Stimulated activated CD8-positive, alpha-beta memory T cell treated with anti-CD3 and anti-CD28 coated beads, Interleukin-12 subunit alpha, Interleukin-12 subunit beta, amount 100 ng/mL, for 1 hour (primary cell): ENCODE results near the gene PDE9A.

Source experiments
- DNase-seq: peaks from one replicate; pipeline ENCODE4 v3.0.0-alpha.2; 2020; ENCODE audit warnings: low read depth

PDE9A gene

DNA sequence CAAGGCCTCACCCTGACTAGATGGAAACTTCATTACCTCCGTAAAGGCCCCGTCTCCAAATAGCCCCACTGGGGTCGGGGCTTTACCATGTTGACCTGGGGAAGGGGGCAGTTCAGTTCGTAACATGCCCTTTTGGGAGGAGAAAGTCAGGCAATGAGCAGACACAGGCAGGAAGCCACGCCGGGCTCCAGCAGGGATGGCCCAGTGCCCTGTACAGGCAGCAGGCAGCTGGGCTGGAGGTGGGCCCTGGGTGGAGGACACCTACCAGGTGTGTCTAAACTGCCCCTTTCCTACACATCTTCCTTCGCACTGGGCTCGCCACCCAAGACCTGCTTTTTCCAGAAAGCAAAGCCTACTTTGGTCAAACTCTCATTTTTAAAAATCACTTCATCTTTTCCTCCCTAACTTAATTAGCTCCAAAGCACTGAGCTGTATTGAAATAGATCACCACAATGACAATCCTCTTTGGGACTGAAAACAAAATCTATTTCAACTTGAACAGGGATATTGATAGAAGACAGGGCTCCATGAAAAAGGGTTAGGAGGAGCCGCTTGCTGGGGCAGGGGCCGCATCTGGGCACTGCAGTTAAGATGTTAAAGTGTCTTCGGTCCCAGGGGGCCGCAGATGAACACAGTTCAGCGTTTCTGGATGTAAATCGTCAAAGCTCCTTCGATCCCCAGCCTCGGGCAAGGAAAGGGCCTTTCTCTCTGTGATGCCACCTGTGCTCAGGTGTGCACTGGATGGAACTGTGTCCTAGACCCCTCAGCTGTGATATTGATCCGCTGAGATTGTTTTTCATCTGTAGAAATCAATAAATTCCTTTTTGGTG is 104.6 kb downstream of the PDE9A start:
- no peak for DNase-seq

DNA sequence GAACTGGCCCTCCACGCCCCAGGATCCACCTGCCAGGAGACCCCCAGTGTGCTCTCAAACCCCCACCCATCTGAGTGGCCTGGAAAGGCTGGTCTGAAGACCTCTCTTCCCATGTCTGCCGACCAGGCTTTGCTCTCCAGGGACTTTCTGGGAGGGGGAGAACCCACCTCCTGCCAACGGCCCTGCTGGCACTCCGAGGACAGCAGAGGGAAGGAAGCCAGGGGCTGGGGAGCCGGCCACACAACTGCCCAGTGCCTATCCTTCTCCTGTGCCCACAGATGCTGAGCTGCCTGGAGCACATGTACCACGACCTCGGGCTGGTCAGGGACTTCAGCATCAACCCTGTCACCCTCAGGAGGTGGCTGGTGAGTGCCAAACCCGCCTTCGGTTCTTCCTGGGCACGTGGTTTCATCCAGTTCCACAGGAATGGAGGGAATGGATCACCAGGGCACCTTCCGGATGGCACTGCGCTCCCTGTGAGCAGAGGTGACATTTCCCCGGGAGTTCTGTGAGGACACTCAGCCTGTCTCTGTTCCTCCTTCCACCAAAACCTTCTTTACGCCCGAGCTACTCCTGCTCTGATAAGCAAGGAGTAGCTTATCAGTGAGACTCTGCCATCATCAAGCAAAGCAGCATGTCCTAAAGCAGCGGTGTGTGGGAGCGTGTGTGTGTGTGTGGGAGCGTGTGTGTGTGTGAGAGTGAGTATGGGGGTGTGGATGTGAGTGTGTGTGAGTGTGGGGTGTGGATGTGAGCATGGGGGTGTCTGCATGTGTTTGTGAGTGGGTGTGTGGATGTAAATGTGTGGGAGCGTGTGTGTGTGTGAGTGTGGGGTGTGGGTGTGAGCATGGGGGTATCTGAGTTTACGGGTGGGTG is 105.5 kb downstream of the PDE9A start:
- no peak for DNase-seq

- DNase-seq = no peak
These were observed 106.1 kb downstream of the PDE9A start for GRCh38 chr21:42759594-42759927.

GRCh38 chr21:42760361-42760950 is 107.0 kb downstream of the PDE9A start:
- DNase-seq = no peak

DNA sequence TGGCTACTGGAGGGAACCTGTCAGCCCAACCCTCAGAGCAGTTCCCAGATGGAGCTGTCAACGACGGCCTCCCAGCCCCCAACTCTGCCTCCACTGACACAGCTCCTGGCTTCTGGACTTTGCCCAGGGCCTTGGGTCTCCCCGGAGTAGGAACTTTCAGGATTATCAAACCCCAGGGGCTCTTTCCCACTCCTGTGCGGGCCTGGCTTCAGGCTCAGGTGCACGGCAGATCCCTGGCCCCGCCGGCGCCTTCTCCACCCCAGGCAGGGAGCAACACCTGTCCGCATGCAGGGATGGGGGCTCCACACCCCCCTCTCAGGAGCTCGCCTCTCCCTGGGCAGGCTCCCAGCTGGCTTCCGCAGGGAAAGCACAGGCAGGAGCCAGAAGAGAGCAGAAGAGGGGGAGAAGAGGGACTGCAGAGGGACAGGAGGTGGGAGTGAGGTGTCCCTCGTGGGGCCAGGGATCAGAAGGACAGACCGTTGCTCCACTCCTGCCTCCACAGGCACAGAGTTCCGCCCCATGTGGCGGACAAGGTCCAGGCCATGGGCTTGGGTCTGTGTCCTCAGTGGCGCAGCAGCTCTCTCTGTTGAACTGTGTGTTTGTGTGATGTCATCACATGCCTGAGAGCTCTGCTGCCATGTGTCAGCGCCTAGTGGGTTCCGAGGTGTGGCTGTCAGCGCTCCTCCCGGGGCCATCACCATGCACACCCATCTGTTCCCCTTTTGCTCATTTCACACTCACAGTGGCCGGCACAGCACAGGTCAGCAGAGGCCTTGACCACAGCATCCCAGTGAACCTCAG is 107.7 kb downstream of the PDE9A start:
- no peak for DNase-seq

GRCh38 chr21:42761776-42762335 is 108.4 kb downstream of the PDE9A start:
- DNase-seq = no peak

DNA sequence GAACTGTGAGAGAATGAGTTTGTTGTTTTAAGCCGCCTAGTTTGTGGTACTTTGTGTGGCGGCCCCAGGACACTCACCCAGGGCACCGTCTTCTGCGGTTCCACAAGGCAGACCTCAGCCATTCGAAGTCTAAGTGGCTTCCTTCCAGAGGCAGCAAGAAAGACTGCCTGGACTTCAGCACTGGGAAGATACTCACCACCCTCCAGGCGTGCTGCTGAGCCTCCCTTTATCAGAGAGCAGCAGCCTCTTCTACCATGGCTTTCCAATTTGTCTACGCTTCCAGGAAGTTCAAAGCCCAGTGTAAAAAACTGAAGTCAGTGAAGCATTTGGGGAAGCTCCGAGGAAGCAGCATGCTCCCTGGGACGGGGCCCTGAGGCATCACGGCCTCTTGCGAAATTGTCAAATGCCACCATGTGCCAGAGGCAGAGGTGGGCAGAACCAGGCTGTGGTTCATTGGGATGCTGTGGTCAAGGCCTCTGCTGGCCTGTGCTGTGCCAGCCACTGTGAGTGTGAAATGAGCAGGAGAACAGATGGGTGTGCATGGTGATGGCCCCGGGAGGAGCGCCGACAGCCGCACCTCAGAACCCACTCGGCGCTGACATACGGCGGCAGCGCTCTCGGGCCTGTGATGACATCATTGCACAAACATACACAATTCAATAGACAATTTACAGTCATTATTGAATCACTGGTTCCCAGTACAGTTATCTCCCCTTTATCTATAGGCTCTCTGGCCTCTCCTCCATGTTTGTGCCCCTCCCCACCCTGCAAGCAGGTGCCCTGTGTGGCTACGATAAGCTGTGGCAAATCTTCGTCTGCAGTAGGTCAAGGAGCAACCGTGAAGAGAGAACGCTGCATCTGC is 110.4 kb downstream of the PDE9A start:
- no peak for DNase-seq

- no peak for DNase-seq
These were observed 111.0 kb downstream of the PDE9A start for GRCh38 chr21:42764443-42764760.

- DNase-seq = no peak
These were observed 111.5 kb downstream of the PDE9A start for GRCh38 chr21:42764883-42765282.

DNA sequence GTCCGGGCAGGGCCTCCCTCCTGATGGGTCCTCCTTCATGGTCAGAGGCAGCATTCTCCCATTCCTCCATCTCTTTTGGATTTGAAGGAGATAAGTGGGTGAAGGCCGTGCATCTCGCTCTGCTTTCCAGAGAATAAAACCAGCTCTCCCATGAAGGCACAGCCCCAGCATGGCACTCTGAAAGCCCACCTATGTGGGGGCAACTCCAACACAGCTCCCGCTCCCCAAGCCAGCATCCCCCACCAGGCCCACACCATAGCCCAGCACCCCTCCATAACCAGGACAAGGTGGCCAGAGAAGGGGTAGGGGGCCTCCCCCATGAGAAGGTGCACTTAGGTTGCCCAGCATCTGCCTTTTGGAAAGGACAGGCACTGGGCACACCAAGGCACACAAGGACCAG is 112.2 kb downstream of the PDE9A start:
- no peak for DNase-seq

DNA sequence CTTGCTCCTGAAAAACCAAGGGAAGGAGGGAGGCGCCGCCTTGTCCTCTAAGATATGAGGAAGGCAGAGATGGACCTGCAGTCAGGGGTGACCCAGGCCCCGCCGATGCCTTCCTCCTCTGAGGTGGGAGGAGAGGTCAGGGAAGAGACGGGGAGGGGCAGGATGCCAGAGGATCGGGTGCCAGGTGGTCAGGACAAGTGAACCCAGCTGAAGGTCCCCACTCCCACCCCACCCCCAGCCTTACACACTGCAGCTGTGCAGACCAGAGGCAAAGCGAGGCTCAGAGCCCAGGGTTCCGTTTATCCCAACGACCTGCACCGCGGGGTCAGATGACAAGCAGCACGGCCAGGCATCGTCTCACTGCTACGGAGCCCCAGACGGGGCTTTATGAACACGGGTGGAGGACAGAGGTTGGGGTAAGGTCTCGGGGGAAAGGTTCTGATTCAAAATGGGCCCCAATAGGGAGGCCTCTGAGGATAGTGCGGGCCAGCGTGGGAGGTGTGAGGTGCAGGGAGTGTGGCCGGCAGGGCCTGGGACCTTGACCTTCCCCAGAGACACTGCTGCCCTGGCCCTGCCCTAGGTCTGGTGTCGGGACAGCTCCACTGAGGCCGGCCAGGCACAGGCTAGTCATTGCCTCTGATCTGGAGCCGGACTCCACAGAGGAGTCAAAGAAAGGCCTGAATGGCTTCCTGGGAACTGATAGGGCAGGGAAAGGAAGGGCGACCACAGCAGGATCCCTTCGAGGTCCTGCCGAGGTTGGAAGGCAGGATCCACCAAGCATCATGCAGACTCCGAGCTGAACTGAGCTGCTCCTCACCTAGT is 113.5 kb downstream of the PDE9A start:
- DNase-seq = no peak

- no peak for DNase-seq
These were observed 114.1 kb downstream of the PDE9A start for GRCh38 chr21:42767561-42767835.

DNA sequence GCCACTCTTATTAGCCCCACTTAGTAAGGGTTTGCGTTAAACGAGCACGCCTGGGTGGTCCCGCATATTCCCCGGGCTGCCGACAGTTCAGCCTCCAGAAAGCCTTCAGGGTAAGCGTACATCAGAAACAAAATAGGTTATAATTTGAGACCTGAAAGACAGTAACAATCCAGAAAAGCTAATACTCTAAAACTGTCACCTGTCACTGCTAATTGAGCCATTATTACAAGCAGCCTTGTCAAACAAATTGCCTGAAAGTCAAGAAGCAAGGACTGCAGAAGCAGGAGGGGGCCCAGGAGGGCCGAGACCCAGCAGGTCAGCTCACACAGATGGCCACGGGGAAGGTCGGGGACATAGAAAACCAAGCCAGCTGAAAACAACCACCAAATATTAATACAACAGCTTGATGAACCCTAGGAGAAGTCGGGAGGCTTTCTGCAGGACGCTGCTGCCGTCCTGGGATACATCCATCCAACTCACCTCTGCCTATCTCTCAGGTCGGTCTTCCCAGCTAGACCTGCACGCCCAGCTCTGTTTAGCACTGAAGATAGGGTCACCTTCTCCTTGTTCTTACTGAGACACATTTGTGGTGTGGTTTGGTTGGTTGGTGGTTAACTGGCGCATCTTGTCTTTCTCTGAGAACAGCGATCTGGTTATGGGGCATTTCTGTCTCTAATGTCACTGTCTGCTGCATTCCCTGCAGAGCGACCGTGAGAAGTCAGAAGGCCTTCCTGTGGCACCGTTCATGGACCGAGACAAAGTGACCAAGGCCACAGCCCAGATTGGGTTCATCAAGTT is 115.1 kb downstream of the PDE9A start:
- no peak for DNase-seq

DNA sequence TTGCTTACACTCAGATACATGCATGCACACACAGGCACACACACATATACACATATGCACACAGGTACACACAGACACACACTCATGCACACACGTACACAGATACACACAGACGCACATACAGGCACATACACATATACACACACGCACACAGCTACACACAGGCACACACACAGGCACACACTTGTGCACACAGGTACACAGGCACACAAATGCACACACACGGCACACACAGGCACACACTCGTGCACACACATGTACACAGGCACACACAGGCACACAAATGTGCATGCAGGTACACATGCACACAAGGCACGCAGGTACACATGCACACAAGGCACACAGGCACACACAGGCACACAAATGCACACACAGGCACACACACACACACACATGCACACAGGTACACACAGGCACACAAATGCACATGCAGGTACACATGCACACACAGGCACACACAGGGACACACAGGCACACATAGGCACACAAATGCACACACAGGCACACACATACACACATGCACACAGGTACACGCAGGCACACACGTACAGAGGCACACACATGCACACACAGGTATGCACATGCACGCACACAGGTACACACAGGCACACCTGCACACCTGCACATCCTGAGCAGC is 115.9 kb downstream of the PDE9A start:
- no peak for DNase-seq

DNA sequence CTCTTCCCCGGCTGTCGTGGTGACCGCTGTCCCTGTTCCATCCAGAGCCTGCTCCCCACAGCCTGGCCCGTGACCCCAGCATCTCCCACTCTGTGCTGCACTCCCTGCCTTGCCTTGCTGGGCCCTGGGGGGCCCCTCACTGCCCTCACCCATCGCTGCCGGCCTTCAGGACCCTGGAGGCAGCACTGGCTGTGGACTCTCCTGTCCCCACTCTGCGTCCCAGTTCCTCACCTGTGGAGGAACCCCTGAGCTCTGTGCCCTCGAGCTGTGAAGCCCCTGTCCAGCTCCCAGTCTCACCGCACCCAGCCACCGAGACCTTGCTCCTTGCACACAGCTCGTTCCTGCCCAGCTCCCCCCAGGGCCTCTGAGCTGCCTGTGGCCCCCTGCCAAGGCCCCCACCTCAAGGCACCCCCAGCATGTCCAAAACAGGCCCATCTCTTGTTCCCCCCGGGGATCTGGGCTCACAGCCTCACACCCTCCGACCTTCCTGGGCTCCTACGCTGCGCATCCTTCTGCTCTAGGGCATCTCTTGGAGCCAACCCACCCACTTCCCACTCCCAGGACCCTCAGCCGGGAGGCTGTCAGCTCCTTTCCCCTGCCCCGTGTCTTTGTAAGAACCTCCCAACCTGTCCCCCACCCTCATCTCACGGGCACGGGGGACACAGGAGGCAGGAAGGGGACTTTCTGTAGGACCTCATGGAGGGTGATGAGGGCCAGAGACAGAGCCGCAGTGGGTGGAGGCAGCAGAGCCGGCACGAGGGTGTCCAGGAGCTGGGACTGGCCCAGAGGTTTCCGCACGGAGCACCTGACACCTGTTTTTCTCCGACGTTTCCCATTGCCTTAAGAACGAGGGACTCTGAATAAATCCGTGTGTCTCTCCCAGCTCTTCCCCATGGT is 116.6 kb downstream of the PDE9A start:
- DNase-seq = no peak

DNA sequence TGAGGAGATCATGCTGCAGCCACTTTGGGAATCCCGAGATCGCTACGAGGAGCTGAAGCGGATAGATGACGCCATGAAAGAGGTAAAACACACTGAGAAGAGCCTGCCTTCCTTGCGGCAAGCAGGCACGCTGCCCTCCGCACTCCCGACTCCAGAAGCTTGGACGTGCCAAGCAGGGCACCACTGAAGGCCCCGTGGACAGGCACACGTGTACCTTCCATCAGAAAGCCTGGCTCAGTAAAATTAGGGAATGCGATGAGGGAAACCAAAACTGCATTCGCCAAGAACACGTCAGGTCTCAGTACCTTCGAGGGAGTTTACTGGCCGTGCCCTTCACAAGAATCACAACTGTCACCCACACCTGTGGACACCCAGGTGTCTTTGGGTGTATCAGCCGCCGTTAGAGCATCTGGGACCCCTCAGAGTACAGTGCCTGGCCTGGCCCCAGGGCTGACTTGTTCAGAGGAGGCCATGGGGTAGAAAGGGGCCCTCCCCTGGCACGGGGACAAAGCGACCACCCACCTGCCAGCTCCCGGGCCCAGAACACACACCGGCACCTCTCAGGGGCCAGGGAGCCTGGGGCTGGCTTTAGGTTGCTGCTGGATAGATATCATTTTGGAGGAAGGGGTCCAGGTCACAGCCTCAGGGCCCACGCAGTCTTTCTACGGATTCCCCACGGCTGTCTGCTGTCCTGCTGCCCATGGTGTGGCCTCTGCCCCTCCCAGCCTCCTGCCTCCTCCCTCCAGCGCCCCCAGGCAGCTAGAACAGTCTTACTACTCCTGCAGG is 117.5 kb downstream of the PDE9A start:
- no peak for DNase-seq

- DNase-seq = no peak
These were observed 118.0 kb downstream of the PDE9A start for GRCh38 chr21:42771503-42771805.
